Endodermal cell (in vitro differentiated cells): ENCODE data around the gene ATXN7. TPM values are rescaled to one million over a fixed set of nuclear protein-coding genes. Genes with fewer than 3 reads are reported as not detected.

Source experiments
- DNase-seq: peaks from one replicate; pipeline ENCODE4 v3.0.0-alpha.2; 2017
- H3K27ac ChIP-seq: 2 replicates; pipeline ENCODE4 v1.5.1; 2013; ENCODE audit warnings: mild to moderate bottlenecking, low read depth, low read length, moderate library complexity
- H3K27me3 ChIP-seq: 2 replicates; pipeline ENCODE4 v1.6.1; 2013; ENCODE audit warnings: mild to moderate bottlenecking, low read length, moderate library complexity; ENCODE audit not compliant: insufficient read depth, control insufficient read depth, poor library complexity, severe bottlenecking
- H3K36me3 ChIP-seq: 2 replicates; pipeline ENCODE4 v1.7.0; 2013; ENCODE audit warnings: mild to moderate bottlenecking, low read length, moderate library complexity; ENCODE audit not compliant: control insufficient read depth, insufficient read depth
- H3K4me1 ChIP-seq: one replicate; pipeline ENCODE4 v1.7.0; 2013; ENCODE audit warnings: low read length; ENCODE audit not compliant: control insufficient read depth, insufficient read depth
- H3K4me3 ChIP-seq: 2 replicates; pipeline ENCODE4 v1.5.1; 2013; ENCODE audit warnings: mild to moderate bottlenecking, low read length, moderate library complexity
- H3K9ac ChIP-seq: 2 replicates; pipeline ENCODE4 v1.6.1; 2013; ENCODE audit warnings: mild to moderate bottlenecking, low read length, moderate library complexity; ENCODE audit not compliant: poor library complexity, severe bottlenecking; ENCODE audit errors: extremely low read depth
- H3K9me3 ChIP-seq: 2 replicates; pipeline ENCODE4 v1.6.1; 2013; ENCODE audit warnings: mild to moderate bottlenecking, low read length, moderate library complexity; ENCODE audit not compliant: control insufficient read depth
- H3K27ac Mint-ChIP-seq: 2 replicates; pipeline ENCODE4 v1.8.0; 2020; ENCODE audit warnings: mixed read lengths
- H3K27me3 Mint-ChIP-seq: 2 replicates; pipeline ENCODE4 v1.8.0; 2021; ENCODE audit warnings: mild to moderate bottlenecking, mixed read lengths; ENCODE audit not compliant: insufficient read depth
- H3K36me3 Mint-ChIP-seq: 2 replicates; pipeline ENCODE4 v1.8.0; 2020; ENCODE audit warnings: low read depth, mixed read lengths
- H3K4me1 Mint-ChIP-seq: 2 replicates; pipeline ENCODE4 v1.8.0; 2020; ENCODE audit warnings: mixed read lengths
- H3K4me3 Mint-ChIP-seq: 2 replicates; pipeline ENCODE4 v1.8.0; 2020; ENCODE audit warnings: mild to moderate bottlenecking, moderate library complexity, mixed read lengths
- H3K9me3 Mint-ChIP-seq: 2 replicates; pipeline ENCODE4 v1.8.0; 2020; ENCODE audit warnings: mild to moderate bottlenecking, mixed read lengths
- WGBS, 2 experiments: methylation state at CpG; one replicate each; pipeline versions ENCODE4 v1.1.5 to v1.1.7; 2013; ENCODE audit warnings: missing lambda C conversion rate in 2 of 2, mixed read lengths in 1 of 2; ENCODE audit not compliant: insufficient coverage in 1 of 2, insufficient read length in 1 of 2; 5-methylcytosine and 5-hydroxymethylcytosine counted together
- total RNA-seq, 2 donors: library from RNA; stranded (reverse); fragmentation: NEBNext Ultra II Directional in 1 of 2; extraction: Animal tissue kit (Norgen Biotek cat#: 25700) in 1 of 2; gene quantifications; 2 replicates in 1 of 2; 3 replicates in 1 of 2; pipeline ENCODE4 v1.2.1, GENCODE V29; 2021
- TF ChIP-seq, protein P1 (sequence below): fragments of 200-600 bp; sonication (generic); conservative IDR thresholded peaks from 2 replicates; pipeline ENCODE4 v1.5.0; 2021; ENCODE audit warnings: antibody characterized with exemption, mild to moderate bottlenecking

Gene ATXN7
- total RNA-seq, 2 donors from 2014 or later, result 28.1 to 28.8 TPM

DNA sequence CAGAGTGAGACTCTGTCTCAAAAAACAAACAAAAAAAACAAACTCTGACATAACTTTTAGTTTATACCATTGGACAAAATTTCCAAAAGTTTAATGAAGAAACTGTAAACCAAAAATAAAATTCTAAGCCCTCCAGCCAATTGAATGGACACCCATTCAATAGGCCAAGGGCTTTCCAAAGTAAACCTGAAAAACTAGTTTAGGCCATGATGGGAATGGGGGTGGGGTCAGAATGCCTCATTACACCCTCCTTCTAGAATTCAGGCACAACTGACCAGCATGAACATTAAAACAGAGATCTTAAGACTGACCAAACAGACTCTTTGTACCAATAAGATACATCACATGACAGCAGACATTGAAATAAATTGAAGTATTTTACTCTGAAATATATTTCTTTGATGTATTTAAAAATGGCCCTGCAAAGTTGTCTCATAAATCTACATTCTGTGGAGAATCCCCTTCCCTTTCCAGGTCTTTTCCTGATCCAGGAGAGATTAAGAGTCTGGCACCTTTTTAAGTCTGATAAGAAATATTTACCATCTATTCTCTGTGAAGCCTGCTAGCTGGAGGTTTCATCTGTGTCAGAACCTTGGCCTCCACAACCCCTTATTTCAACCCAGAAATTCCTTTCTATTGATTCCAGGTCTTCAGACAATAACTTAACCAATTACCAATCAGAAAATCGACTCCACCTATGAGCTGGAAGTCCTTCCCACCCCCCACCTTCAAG is 15.8 kb upstream of the ATXN7 start:
- no peaks in the 10 kb centered on the region for H3K9me3 ChIP-seq
- peak overlapping the region; percentile 4 for H3K4me3 ChIP-seq
- no peaks in the 10 kb centered on the region for H3K9me3 Mint-ChIP-seq
- no peaks in the 10 kb centered on the region for H3K27me3 Mint-ChIP-seq
- peak overlapping the region; percentile 47 for H3K9ac ChIP-seq
- H3K4me1 ChIP-seq, result peaks cover 5% of the 10 kb centered on the region
- DNase-seq, result peak; percentile 62
- TF ChIP-seq, protein P1, sequence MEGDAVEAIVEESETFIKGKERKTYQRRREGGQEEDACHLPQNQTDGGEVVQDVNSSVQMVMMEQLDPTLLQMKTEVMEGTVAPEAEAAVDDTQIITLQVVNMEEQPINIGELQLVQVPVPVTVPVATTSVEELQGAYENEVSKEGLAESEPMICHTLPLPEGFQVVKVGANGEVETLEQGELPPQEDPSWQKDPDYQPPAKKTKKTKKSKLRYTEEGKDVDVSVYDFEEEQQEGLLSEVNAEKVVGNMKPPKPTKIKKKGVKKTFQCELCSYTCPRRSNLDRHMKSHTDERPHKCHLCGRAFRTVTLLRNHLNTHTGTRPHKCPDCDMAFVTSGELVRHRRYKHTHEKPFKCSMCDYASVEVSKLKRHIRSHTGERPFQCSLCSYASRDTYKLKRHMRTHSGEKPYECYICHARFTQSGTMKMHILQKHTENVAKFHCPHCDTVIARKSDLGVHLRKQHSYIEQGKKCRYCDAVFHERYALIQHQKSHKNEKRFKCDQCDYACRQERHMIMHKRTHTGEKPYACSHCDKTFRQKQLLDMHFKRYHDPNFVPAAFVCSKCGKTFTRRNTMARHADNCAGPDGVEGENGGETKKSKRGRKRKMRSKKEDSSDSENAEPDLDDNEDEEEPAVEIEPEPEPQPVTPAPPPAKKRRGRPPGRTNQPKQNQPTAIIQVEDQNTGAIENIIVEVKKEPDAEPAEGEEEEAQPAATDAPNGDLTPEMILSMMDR, result no peak
- H3K4me3 Mint-ChIP-seq, result peak overlapping the region; percentile 17
- H3K27ac ChIP-seq, result peak overlapping the region; percentile 43
- peaks cover 12% of the 10 kb centered on the region for H3K36me3 Mint-ChIP-seq
- 14 to 39% methylated on average over 1 of the region's 1 CpG for WGBS, 2 experiments
- peak overlapping the region; percentile 97 for H3K27ac Mint-ChIP-seq
- peaks cover 44% of the 10 kb centered on the region for H3K4me1 Mint-ChIP-seq
- H3K36me3 ChIP-seq, result peaks cover 12% of the 10 kb centered on the region
- no peaks in the 10 kb centered on the region for H3K27me3 ChIP-seq

DNA sequence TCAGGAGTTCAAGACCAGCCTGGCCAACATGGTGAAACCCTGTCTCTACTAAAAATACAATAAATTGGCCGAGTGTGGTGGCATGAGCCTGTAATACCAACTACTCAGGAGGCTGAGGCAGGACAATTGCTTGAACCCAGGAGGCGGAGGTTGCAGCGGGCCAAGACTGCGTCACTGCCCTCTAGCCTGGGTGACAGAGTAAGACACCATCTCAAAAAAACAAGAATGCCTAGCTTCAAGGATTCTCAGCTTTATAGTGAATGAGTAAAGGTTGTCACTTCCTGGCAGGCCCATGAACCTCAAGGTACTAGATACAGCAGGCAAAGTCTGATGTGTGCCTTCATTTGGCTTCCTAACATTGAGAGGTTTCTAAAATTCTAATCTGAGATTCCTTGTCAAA is 14.5 kb upstream of the ATXN7 start:
- H3K4me1 ChIP-seq, result peaks cover 5% of the 10 kb centered on the region
- no peaks in the 10 kb centered on the region for H3K27me3 Mint-ChIP-seq
- no peaks in the 10 kb centered on the region for H3K9me3 ChIP-seq
- no peak overlapping the region for H3K27ac ChIP-seq
- H3K27ac Mint-ChIP-seq, result peak overlapping the region; percentile 97
- peak overlapping the region; percentile 47 for H3K9ac ChIP-seq
- TF ChIP-seq, protein P1, result peak; percentile 61
- no peak overlapping the region for H3K4me3 ChIP-seq
- peaks cover 12% of the 10 kb centered on the region for H3K36me3 ChIP-seq
- WGBS, 2 experiments, result 90 to 94% methylated on average over 2 to 4 of the region's 4 CpGs
- H3K4me1 Mint-ChIP-seq, result peaks cover 44% of the 10 kb centered on the region
- H3K36me3 Mint-ChIP-seq, result peaks cover 4% of the 10 kb centered on the region
- peak; percentile 53 for DNase-seq
- H3K9me3 Mint-ChIP-seq, result no peaks in the 10 kb centered on the region
- no peaks in the 10 kb centered on the region for H3K27me3 ChIP-seq
- no peak overlapping the region for H3K4me3 Mint-ChIP-seq

DNA sequence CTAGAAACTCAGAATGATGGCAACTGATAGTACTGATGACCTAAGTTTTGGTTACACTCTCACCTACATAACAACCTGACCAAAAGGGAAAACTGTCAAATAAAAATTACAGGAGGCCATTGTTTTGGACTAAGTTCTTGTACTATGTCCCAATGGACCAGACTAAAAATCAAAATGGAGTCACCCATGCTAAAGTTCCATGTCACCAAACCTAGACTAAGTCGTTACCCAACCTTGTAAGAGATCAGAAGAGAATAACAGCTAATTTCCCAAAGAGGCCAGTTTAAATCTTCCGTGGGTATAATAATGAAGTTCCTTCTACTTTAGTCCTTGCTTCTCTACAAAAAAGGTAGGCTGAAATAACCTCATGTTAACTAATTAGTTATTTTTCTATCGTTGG is 12.4 kb upstream of the ATXN7 start:
- H3K9me3 ChIP-seq, result no peaks in the 10 kb centered on the region
- H3K4me3 ChIP-seq, result no peak overlapping the region
- TF ChIP-seq, protein P1, result no peak
- H3K27ac Mint-ChIP-seq, result no peak overlapping the region
- H3K27ac ChIP-seq, result no peak overlapping the region
- DNase-seq, result no peak
- no peak overlapping the region for H3K4me3 Mint-ChIP-seq
- no peak overlapping the region for H3K9ac ChIP-seq
- H3K36me3 Mint-ChIP-seq, result peaks cover 2% of the 10 kb centered on the region
- H3K36me3 ChIP-seq, result peaks cover 12% of the 10 kb centered on the region
- WGBS, 2 experiments, result 98 to 100% methylated on average over 3 of the region's 3 CpGs
- H3K27me3 Mint-ChIP-seq, result no peaks in the 10 kb centered on the region
- H3K4me1 ChIP-seq, result peaks cover 5% of the 10 kb centered on the region
- no peaks in the 10 kb centered on the region for H3K9me3 Mint-ChIP-seq
- no peaks in the 10 kb centered on the region for H3K27me3 ChIP-seq
- H3K4me1 Mint-ChIP-seq, result peaks cover 45% of the 10 kb centered on the region
